Measurements from ENCODE around the gene HYPK.

The HYPK gene

DNA sequence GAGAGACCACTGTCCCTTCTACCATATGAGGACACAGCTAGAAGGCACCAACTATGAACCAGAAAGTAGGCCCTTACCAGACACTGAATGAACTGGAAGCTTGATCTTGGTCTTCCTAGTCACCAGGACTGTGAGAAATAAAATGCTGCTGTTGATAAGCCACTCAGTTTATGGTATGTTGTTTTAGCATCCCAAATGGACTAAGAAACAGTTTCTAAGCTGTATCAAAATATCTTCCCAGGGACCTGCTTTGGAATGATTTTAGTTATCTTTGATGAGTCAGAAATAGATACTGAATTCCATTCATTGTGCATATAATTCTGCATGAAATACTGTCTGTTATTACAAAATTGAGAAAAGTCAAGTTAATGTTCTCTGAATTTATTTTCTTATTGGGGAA is 45.0 kb downstream of the HYPK start:
- DNase-seq (ENCODE audit: low spot score), result no peak

DNA sequence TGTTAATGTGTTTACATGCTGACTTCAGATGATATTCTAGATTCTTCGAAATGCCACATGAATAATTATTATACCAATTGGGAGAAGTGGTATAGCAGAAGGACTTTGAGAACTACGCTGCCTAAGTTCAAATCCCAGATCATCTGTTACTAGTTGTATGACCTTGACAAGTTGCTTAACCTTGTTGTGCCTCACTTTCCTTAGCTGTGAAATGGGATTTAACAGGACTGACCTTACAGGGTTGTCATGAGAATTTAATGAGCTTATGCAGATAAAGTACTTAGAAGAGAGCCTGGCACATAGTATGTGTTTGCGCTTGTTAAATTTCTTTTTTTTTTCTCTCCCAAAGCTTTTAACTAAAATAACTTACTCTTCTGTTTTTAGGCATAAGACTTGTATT is 50.9 kb downstream of the HYPK start:
- DNase-seq (ENCODE audit: low spot score), result no peak

DNA sequence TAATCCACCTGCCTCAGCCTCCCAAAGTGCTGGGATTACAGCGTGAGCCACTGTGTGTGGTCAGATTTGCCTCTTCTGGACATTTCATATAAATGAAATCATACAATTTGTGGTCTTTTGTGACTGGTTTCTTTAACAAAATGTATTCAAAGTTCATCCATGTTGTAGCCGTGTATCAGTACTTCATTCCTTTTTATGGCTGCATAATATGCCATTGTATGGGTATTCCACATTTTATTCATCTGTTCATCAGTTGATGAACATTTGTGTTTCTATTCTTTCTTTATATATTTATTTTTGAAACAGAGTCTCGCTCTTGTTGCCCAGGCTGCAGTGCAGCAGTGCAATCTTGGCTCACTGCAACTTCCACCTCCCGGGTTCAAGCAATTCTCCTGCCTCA is 52.2 kb downstream of the HYPK start:
- DNase-seq (ENCODE audit: low spot score), result no peak

Small RNA genes lying within 50 kb of the gene (small RNA-seq; reads per million reads assigned to genes)
- gene MIR1282, result 0 reads per million in 2 experiments

Data from SK-N-DZ (cell line).